Measurements from ENCODE around the gene RDH12.
"Not testable (repeated sequence)": the region's sequence is repeated elsewhere in the genome, so short reads cannot be mapped to it uniquely, and the experiment has no call there.

Gene RDH12

GRCh38 chr14:67704484-67705089 is 2.9 kb downstream of the RDH12 start:
- DNase-seq (ENCODE audit: low read depth in 2 of 2): no peak

GRCh38 chr14:67705211-67705610 is 3.5 kb downstream of the RDH12 start:
- no peak for DNase-seq (ENCODE audit: low read depth in 2 of 2)

- not testable (repeated sequence) for DNase-seq (ENCODE audit: low read depth in 2 of 2)
Measured at GRCh38 chr14:67709346-67709745, 7.7 kb downstream of the RDH12 start.

- DNase-seq (ENCODE audit: low read depth in 2 of 2): not testable (repeated sequence)
Measured at GRCh38 chr14:67709796-67710195, 8.1 kb downstream of the RDH12 start.

GRCh38 chr14:67710209-67710608 is 8.5 kb downstream of the RDH12 start:
- DNase-seq (ENCODE audit: low read depth in 2 of 2): no peak

- DNase-seq (ENCODE audit: low read depth in 2 of 2): no peak
Measured at GRCh38 chr14:67717048-67717447, 15.4 kb downstream of the RDH12 start.

- DNase-seq (ENCODE audit: low read depth in 2 of 2): no peak
Measured at GRCh38 chr14:67718265-67718664, 16.6 kb downstream of the RDH12 start.

- DNase-seq (ENCODE audit: low read depth in 2 of 2): not testable (repeated sequence)
Measured at GRCh38 chr14:67719385-67719784, 17.7 kb downstream of the RDH12 start.

- no peak for DNase-seq (ENCODE audit: low read depth in 2 of 2)
Measured at GRCh38 chr14:67719866-67720265, 18.2 kb downstream of the RDH12 start.

- no peak for DNase-seq (ENCODE audit: low read depth in 2 of 2)
Measured at GRCh38 chr14:67721875-67722274, 20.2 kb downstream of the RDH12 start.

- DNase-seq (ENCODE audit: low read depth in 2 of 2): no peak
Measured at GRCh38 chr14:67722293-67722692, 20.6 kb downstream of the RDH12 start.

- DNase-seq (ENCODE audit: low read depth in 2 of 2): no peak
Measured at GRCh38 chr14:67725171-67725570, 23.5 kb downstream of the RDH12 start.

GRCh38 chr14:67727361-67727760 is 25.7 kb downstream of the RDH12 start:
- DNase-seq (ENCODE audit: low read depth in 2 of 2): no peak

GRCh38 chr14:67728258-67728657 is 26.6 kb downstream of the RDH12 start:
- DNase-seq (ENCODE audit: low read depth in 2 of 2): no peak

GRCh38 chr14:67729072-67729885 is 27.6 kb downstream of the RDH12 start:
- no peak for DNase-seq (ENCODE audit: low read depth in 2 of 2)

- no peak for DNase-seq (ENCODE audit: low read depth in 2 of 2)
Measured at GRCh38 chr14:67733616-67734015, 31.9 kb downstream of the RDH12 start.

GRCh38 chr14:67734675-67735074 is 33.0 kb downstream of the RDH12 start:
- DNase-seq (ENCODE audit: low read depth in 2 of 2): no peak

- no peak for DNase-seq (ENCODE audit: low read depth in 2 of 2)
Measured at GRCh38 chr14:67735336-67736147, 33.9 kb downstream of the RDH12 start.

- DNase-seq (ENCODE audit: low read depth in 2 of 2): no peak
Measured at GRCh38 chr14:67736771-67737170, 35.1 kb downstream of the RDH12 start.

GRCh38 chr14:67738740-67739504 is 37.2 kb downstream of the RDH12 start:
- DNase-seq (ENCODE audit: low read depth in 2 of 2): no peak

- no peak for DNase-seq (ENCODE audit: low read depth in 2 of 2)
Measured at GRCh38 chr14:67744046-67744445, 42.4 kb downstream of the RDH12 start.

- no peak for DNase-seq (ENCODE audit: low read depth in 2 of 2)
Measured at GRCh38 chr14:67746927-67747326, 45.2 kb downstream of the RDH12 start.

All from stimulated activated CD4-positive, alpha-beta T cell treated with anti-CD3 and anti-CD28 coated beads, Interleukin-12 subunit alpha, Interleukin-12 subunit beta, amount 100 ng/mL, for 24 hours (primary cell).